GM20431 (cell line): ENCODE measurements around the gene CCDC196.
"Not testable (repeated sequence)": the region's sequence is repeated elsewhere in the genome, so short reads cannot be mapped to it uniquely, and the experiment has no call there.

Experiments used
- in situ Hi-C: fragments of 300-500 bp; cut with MseI, MboI; formaldehyde crosslinking; loops from one replicate; pipeline ENCODE4 v1.15.0; 2020; ENCODE audit warnings: low sequenced_read_pairs; ENCODE audit not compliant: unreplicated experiment

CCDC196 gene

DNA sequence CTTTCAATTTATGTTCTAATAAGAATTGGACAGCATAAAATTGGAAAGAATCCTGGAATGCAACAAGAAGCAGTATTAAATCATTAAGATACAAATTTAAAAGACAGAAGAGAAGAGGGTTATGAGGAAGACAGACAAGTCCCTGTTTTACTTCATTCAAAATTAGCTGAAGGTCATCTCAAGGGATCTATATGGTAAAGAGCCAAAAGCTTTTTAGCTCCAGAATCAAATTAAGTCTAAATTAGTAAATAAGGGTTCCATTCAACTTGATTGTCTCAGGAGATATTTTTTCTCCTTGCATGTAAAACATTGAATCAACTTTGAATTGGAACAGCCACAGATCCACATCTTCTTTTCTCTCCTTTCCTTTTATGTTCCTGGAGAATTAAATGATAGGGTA lies 7.6 kb downstream of the CCDC196 start:
- in situ Hi-C loops = no loop called here

DNA sequence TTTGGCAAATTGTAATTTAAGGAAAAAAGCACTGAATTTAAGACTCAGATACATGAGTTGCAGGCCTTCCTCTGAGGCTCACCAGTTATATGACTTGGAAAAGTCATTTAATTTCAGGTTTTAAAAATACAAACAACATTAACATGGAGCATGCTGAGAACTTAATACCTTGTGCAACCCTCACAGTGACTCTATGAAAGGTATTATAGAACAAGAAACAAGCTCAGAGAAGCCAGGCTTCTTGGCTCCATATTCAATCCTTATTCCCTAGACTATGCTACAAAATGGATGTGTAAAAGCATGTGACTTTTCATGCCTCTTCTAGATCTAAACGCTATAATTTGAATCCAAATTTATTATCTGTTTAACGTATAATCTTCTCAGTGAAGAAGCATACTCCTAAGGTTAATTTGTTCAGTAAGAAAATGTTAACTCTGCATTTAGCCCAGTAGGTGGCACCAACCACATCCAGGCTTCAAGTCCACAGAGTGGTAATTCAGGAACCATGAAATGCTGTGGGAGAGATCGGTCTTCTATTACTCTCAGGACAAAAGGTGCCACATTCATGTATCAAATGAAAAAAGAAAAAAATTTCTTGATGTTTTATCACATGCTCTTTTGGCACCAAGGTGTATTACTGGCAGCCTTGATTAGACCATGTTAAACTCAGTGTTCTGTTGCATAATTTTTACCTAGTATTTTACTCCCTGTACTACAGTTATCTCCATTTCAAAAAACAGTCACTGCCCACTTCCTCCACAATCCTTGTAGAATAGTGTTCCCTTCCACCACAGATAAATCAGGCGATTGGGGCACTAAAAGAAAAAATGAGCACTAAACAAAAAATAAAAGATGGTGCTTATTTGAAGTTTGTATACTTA lies 9.3 kb downstream of the CCDC196 start:
- in situ Hi-C loops = no loop called here

GRCh38 chr14:66496188-66496807 lies 10.1 kb downstream of the CCDC196 start:
- in situ Hi-C loops = no loop called here

GRCh38 chr14:66496911-66497310 lies 10.7 kb downstream of the CCDC196 start:
- in situ Hi-C loops = no loop called here

DNA sequence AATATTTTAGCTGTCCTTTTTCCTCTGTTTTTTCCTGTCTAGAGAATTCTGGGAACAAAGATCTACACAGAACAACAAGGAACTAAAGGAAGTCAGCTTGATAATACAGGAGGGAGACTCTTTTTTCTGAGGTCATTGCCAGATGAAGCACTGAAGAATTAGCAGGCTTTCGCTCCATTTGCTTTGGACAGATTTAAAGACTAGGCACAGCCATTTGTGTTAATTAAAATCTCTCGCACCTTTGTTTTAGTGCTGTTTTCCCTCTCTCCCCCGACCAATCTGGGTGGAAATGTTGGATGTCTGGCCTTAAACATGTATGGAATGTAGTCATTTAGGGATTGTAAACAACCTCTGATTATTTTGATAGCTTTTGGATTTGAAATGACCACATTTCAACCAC lies 12.1 kb downstream of the CCDC196 start:
- in situ Hi-C loops = no loop called here

GRCh38 chr14:66501592-66501991 lies 15.4 kb downstream of the CCDC196 start:
- in situ Hi-C loops = no loop called here

GRCh38 chr14:66502836-66503235 lies 16.7 kb downstream of the CCDC196 start:
- in situ Hi-C loops = not testable (repeated sequence)

- in situ Hi-C loops = no loop called here
Observed at GRCh38 chr14:66503532-66503931, 17.4 kb downstream of the CCDC196 start.

GRCh38 chr14:66507181-66507721 lies 21.1 kb downstream of the CCDC196 start:
- in situ Hi-C loops = no loop called here

DNA sequence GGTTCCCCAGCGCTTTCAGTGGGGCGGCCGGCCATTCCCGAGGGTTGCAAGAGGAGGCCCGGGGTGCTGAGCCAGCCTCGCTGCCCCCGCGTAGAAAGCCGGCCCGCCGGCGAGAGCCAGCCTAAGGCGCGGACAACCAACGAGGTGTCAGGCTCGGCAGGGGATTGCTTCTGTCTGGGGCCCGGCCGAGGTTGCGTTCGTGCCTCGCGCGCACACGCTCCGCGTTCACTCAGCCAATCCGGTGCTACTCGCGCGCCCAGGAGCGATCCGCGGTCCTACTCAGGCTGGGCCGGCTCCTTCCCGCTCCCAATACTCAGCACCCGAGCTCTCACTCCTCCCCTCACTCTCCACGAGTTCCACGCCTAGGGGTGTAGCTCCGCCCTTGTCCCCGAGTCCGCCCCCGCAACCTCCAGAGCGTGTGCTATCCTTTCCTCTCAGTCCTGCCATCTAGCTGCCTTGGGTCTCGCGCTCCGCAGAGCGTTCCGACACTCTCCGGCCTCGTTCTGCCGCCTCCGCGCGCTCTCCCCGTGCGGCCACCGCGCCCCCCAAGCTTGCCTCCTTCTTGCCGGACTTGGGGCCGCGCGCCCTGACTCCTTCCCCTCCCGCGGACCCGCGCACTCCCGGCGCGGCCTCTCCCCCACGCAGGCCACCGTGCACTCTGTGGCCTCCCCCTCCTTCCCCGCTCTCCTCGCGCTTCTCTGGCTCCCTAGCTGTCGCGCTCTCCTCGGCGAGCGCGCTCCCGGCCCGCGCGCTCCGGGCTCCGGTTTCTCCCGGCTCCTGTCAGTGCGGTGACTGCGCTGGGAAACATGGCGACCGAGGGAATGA lies 21.8 kb downstream of the CCDC196 start, which contains the start of gene GPHN:
GPHN (plus strand) TSS at position 426 of the 825 bp plus-strand sequence.
- in situ Hi-C loops = no loop called here

GRCh38 chr14:66508547-66508845 lies 22.3 kb downstream of the CCDC196 start:
- in situ Hi-C loops = no loop called here

DNA sequence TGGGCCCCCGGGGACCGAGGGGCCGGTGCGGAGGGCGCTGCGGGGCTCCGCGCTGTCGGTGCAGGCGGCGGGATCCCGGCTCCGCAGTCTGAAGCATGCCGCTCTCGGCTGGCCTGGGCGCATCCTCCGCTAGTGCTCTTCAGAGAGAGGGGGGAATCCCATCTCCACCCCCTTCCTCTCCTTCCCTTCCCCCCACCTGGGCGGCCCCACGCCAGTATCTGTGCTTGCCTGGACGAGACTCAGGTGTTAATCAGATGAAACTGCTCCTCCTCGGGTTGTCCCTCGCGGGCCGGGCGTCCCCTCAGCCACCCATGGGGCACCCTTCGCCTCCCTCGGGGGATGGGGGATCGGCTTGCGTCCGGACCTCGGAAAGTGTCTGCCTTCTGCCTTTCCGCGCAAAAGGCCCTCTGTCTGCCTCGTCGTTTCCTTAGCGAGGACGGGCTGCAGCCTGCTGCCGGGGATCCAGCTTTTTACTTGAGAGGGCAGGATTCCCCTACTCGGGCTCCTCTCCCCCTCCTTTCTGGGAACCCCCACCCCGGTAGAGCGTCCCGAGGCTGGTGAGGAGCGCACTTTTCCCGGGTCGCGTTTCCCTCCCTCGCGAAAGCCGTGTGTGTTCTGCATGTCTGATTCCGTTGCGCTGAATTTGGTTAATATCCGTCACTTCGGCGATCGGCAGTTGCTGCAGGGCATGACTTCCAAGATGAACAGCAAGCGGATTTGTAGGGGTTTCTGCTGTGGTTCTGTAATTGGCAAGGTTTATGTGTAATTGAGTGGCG lies 22.9 kb downstream of the CCDC196 start:
- in situ Hi-C loops = no loop called here

DNA sequence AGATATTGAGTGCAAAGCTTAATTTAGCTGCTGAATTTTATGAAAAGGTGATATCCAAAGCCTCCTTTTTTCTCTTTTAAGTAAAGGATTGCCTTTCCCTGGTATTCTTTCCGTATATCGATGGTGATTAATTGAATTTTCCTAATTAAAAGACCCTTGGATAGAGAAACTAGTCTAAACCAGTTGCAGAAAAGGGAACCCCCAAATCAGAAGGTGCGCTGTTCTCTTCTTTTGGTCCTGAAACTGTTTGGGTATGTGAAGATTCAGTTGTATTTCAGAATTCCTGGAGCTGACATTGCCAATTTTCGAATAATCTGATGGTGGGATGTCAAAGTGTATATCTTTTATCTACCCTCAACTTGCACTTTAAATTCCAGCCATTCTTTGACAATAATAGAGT lies 23.7 kb downstream of the CCDC196 start:
- in situ Hi-C loops = no loop called here

DNA sequence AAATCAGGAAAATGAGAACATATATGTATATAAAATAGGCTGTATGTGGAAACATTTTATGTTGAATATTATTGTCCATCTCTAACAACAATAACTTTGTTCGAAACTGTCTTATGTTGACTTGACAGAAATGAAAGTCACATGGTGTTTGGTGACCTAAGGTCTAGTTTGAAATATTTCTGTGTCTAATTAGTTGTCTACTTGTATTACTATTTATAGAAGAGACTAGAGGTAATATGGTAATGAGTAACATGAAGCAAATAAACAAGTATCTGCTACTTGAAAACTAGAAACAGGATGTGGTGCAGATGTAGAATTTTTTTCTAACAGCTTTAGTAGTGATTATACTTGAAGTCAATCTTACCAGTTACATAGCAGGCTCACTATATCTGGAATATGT lies 25.7 kb downstream of the CCDC196 start:
- in situ Hi-C loops = no loop called here

DNA sequence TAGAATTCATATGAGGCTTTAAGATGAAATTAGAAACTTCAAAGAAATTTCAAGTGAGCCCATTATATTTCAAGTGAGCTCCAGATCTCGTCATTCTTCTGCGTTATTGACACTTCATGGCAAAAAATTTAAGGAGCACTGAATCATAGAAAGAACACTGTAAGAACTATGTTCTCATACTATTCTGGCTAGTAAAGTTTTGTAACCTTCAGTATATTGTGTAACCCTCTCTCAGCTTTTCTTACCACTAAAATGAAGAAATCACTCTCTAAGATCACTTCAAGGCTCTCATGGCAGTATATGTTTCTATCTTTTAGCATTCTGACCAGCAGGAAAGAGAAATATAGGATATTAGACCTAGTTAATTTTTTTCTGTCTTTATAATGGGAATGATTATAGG lies 28.0 kb downstream of the CCDC196 start:
- in situ Hi-C loops = no loop called here

GRCh38 chr14:66530526-66530925 lies 44.4 kb downstream of the CCDC196 start:
- in situ Hi-C loops = no loop called here

- in situ Hi-C loops = no loop called here
Observed at GRCh38 chr14:66539034-66539433, 52.9 kb downstream of the CCDC196 start.

GRCh38 chr14:66540038-66540437 lies 53.9 kb downstream of the CCDC196 start:
- in situ Hi-C loops = no loop called here

GRCh38 chr14:66541627-66542026 lies 55.5 kb downstream of the CCDC196 start:
- in situ Hi-C loops = no loop called here

DNA sequence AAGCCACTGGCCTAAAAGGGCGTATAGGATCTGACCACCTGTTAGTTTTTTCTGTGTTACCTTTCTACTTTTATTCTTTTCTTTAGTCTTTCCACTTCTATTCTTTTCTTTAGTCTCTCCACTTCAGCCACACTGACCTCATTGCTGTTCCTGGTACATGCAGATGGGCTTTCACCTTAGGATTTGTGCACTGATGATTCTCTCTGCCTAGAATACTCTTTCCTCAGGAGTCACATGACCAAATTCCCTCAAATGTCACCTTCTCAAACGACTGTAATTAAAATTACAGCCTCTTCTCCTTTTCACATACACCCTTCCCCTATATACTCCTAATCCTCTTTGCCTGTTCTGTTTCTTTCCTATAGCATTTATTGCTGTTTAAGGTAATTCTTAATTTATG lies 57.8 kb downstream of the CCDC196 start:
- in situ Hi-C loops = no loop called here
